IMR-90 (cell line): ENCODE measurements around the gene NEK5. TPM values are rescaled to one million over a fixed set of nuclear protein-coding genes. Genes with fewer than 3 reads are reported as not detected.

ENCODE experiments used
- ATAC-seq: fragments of 200-7000 bp; cut with Tn5 transposase; 2 replicates; pipeline ENCODE4 v1.9.1; 2020; ENCODE audit warnings: low read depth, mild to moderate bottlenecking, moderate library complexity
- BruUV-seq: library from RNA; stranded (reverse); fragments of 400-500 nt; replicated peaks from 2 replicates; lab custom pipeline; 2021; lab: Mats Ljungman, UMichigan
- CTCF ChIA-PET: fragments of 300-600 bp; formaldehyde crosslinking; extraction: SDS; loops from one replicate; lab custom pipeline; 2021; ENCODE audit warnings: antibody characterized with exemption; lab: Yijun Ruan, JAX
- POLR2A ChIA-PET: fragments of 300-600 bp; sonication (Branson Sonifier 250); formaldehyde crosslinking; loops from one replicate; lab custom pipeline; 2022; ENCODE audit warnings: antibody characterized with exemption; ENCODE audit not compliant: unreplicated experiment; lab: Charles Lee
- DNase-seq: peaks from one replicate; pipeline ENCODE4 v3.0.0; 2013
- H2AFZ ChIP-seq: replicated peaks from 2 replicates; pipeline ENCODE3; 2013; ENCODE audit warnings: low read length, mild to moderate bottlenecking; ENCODE audit not compliant: poor library complexity
- H2AK5ac ChIP-seq: 2 replicates; pipeline ENCODE4 v1.6.1; 2013; ENCODE audit warnings: low read depth, low read length, inconsistent platforms
- H2AK9ac ChIP-seq: replicated peaks from 2 replicates; pipeline ENCODE3; 2013; ENCODE audit warnings: mild to moderate bottlenecking, low read depth, low read length, moderate library complexity; ENCODE audit not compliant: poor library complexity
- H2BK120ac ChIP-seq: 2 replicates; pipeline ENCODE4 v1.6.1; 2013; ENCODE audit warnings: low read depth, low read length, inconsistent platforms
- H2BK15ac ChIP-seq: 3 replicates; pipeline ENCODE4 v1.6.1; 2013; ENCODE audit warnings: low read depth, low read length, inconsistent platforms
- H2BK20ac ChIP-seq: 2 replicates; pipeline ENCODE4 v1.6.1; 2013; ENCODE audit warnings: low read depth, mild to moderate bottlenecking, inconsistent platforms, low read length, moderate library complexity
- H2BK5ac ChIP-seq: 2 replicates; pipeline ENCODE4 v1.6.1; 2013; ENCODE audit warnings: mild to moderate bottlenecking, low read depth, low read length, inconsistent platforms; ENCODE audit not compliant: poor library complexity, severe bottlenecking
- H3K14ac ChIP-seq: replicated peaks from 2 replicates; pipeline ENCODE4 v1.6.1; 2013; ENCODE audit warnings: low read depth, low read length, inconsistent platforms
- H3K18ac ChIP-seq: 2 replicates; pipeline ENCODE4 v1.6.1; 2013; ENCODE audit warnings: low read depth, low read length, control low read depth
- H3K23ac ChIP-seq: 2 replicates; pipeline ENCODE4 v1.6.1; 2013; ENCODE audit warnings: low read depth, low read length, inconsistent platforms
- H3K27ac ChIP-seq: 2 replicates; pipeline ENCODE4 v1.5.1; 2013; ENCODE audit warnings: mild to moderate bottlenecking, control low read depth, low read length; ENCODE audit not compliant: insufficient read depth
- H3K27me3 ChIP-seq: 2 replicates; pipeline ENCODE4 v1.6.1; 2013; ENCODE audit warnings: low read length; ENCODE audit not compliant: control insufficient read depth, insufficient read depth
- H3K36me3 ChIP-seq: 2 replicates; pipeline ENCODE4 v1.6.1; 2013; ENCODE audit warnings: low read length, mixed read lengths; ENCODE audit not compliant: control insufficient read depth, insufficient read depth
- H3K4ac ChIP-seq: 2 replicates; pipeline ENCODE4 v1.6.1; 2013; ENCODE audit warnings: low read depth, low read length, inconsistent platforms
- H3K4me1 ChIP-seq: 2 replicates; pipeline ENCODE4 v1.6.1; 2013; ENCODE audit warnings: low read length, mixed read lengths; ENCODE audit not compliant: control insufficient read depth, insufficient read depth
- H3K4me2 ChIP-seq: 2 replicates; pipeline ENCODE4 v1.6.1; 2013; ENCODE audit warnings: low read depth, mild to moderate bottlenecking, control low read depth, low read length, moderate library complexity
- H3K4me3 ChIP-seq: 2 replicates; pipeline ENCODE4 v1.5.1; 2013; ENCODE audit warnings: low read depth, mild to moderate bottlenecking, control low read depth, low read length, moderate library complexity; ENCODE audit not compliant: insufficient read depth
- H3K56ac ChIP-seq: 2 replicates; pipeline ENCODE4 v1.6.1; 2013; ENCODE audit warnings: low read length, inconsistent platforms; ENCODE audit not compliant: insufficient read depth; ENCODE audit errors: extremely low read depth
- H3K79me1 ChIP-seq, 2 experiments: 2 replicates each; pipeline ENCODE4 v1.6.1; 2013; ENCODE audit warnings: low read length in 2 of 2, inconsistent platforms in 1 of 2, low read depth in 1 of 2
- H3K9ac ChIP-seq: 2 replicates; pipeline ENCODE4 v1.6.1; 2013; ENCODE audit warnings: low read depth, low read length, control low read depth
- H3K9me1 ChIP-seq: 2 replicates; pipeline ENCODE4 v1.6.1; 2013; ENCODE audit warnings: low read length, inconsistent platforms; ENCODE audit not compliant: insufficient read depth
- H3K9me3 ChIP-seq: 2 replicates; pipeline ENCODE4 v1.6.1; 2013; ENCODE audit warnings: low read length; ENCODE audit not compliant: control insufficient read depth, insufficient read depth
- H4K20me1 ChIP-seq: 2 replicates; pipeline ENCODE4 v1.6.1; 2013; ENCODE audit warnings: low read length, inconsistent platforms; ENCODE audit not compliant: insufficient read depth
- H4K5ac ChIP-seq: 2 replicates; pipeline ENCODE4 v1.6.1; 2013; ENCODE audit warnings: mild to moderate bottlenecking, low read depth, low read length, control low read depth
- H4K8ac ChIP-seq, 2 experiments: 2 replicates each; pipeline ENCODE4 v1.6.1; 2013; ENCODE audit warnings: low read depth in 2 of 2, low read length in 2 of 2, control low read depth in 1 of 2, inconsistent platforms in 1 of 2
- H4K91ac ChIP-seq: 2 replicates; pipeline ENCODE4 v1.6.1; 2013; ENCODE audit warnings: low read depth, low read length, inconsistent platforms; ENCODE audit not compliant: insufficient read depth
- BHLHE40 ChIP-seq: fragments of 150-350 bp; IDR thresholded peaks from 2 replicates; pipeline ENCODE4 v1.6.1; 2016; ENCODE audit warnings: mild to moderate bottlenecking, low read depth, low read length
- CEBPB ChIP-seq: IDR thresholded peaks from 2 replicates; pipeline ENCODE4 v1.6.1; 2012; ENCODE audit warnings: low read depth, low read length, improper control_type of control experiment
- CHD1 ChIP-seq: IDR thresholded peaks from 2 replicates; pipeline ENCODE4 v1.6.1; 2012; ENCODE audit warnings: low read depth, low read length, improper control_type of control experiment
- CTCF ChIP-seq: conservative IDR thresholded peaks from 2 replicates; pipeline ENCODE4 v1.5.1; 2012; ENCODE audit warnings: mild to moderate bottlenecking, low read depth, low read length, improper control_type of control experiment
- ELK1 ChIP-seq: fragments of 150-350 bp; IDR thresholded peaks from 2 replicates; pipeline ENCODE4 v1.6.1; 2016; ENCODE audit warnings: low read depth, mild to moderate bottlenecking, low read length, moderate library complexity, borderline replicate concordance
- FOS ChIP-seq: fragments of 150-350 bp; IDR thresholded peaks from 2 replicates; pipeline ENCODE4 v1.6.1; 2016; ENCODE audit warnings: low read depth, low read length
- MAFK ChIP-seq: IDR thresholded peaks from 2 replicates; pipeline ENCODE4 v1.6.1; 2012; ENCODE audit warnings: low read depth, low read length, improper control_type of control experiment
- MAZ ChIP-seq: IDR thresholded peaks from 2 replicates; pipeline ENCODE4 v1.6.1; 2012; ENCODE audit warnings: low read depth, mild to moderate bottlenecking, low read length, improper control_type of control experiment, moderate library complexity, borderline replicate concordance
- MXI1 ChIP-seq: IDR thresholded peaks from 2 replicates; pipeline ENCODE4 v1.6.1; 2012; ENCODE audit warnings: low read depth, mild to moderate bottlenecking, low read length, moderate library complexity, borderline replicate concordance
- NFE2L2 ChIP-seq: fragments of 150-350 bp; IDR thresholded peaks from 2 replicates; pipeline ENCODE4 v1.6.1; 2016; ENCODE audit warnings: low read depth, mild to moderate bottlenecking, low read length
- POLR2A ChIP-seq: IDR thresholded peaks from 2 replicates; pipeline ENCODE4 v1.6.1; 2012; ENCODE audit warnings: mild to moderate bottlenecking, low read depth, low read length
- RAD21 ChIP-seq: IDR thresholded peaks from 2 replicates; pipeline ENCODE4 v1.6.1; 2012; ENCODE audit warnings: low read length, improper control_type of control experiment
- RCOR1 ChIP-seq: IDR thresholded peaks from 2 replicates; pipeline ENCODE4 v1.6.1; 2012; ENCODE audit warnings: mild to moderate bottlenecking, low read length, improper control_type of control experiment; ENCODE audit not compliant: insufficient replicate concordance
- RFX5 ChIP-seq: IDR thresholded peaks from 2 replicates; pipeline ENCODE4 v1.8.0; 2012; ENCODE audit warnings: low read depth, mild to moderate bottlenecking, low read length, moderate library complexity
- SMC3 ChIP-seq: fragments of 150-350 bp; IDR thresholded peaks from 2 replicates; pipeline ENCODE4 v1.6.1; 2016; ENCODE audit warnings: low read depth, mild to moderate bottlenecking, antibody characterized with exemption, low read length, moderate library complexity
- USF2 ChIP-seq: fragments of 150-350 bp; IDR thresholded peaks from 2 replicates; pipeline ENCODE4 v1.6.1; 2017; ENCODE audit warnings: mild to moderate bottlenecking, antibody characterized with exemption, low read length, low read depth
- WGBS, 2 experiments: methylation state at CpG; one replicate each; pipeline versions ENCODE4 v1.1.5 to v1.1.7; 2013; ENCODE audit warnings: missing lambda C conversion rate in 2 of 2; ENCODE audit not compliant: insufficient read length in 1 of 2; ENCODE audit errors: extremely low coverage in 2 of 2; 5-methylcytosine and 5-hydroxymethylcytosine counted together
- dilution Hi-C: fragments of 300-500 bp; cut with HindIII; formaldehyde crosslinking; loops from one replicate; pipeline ENCODE4 v1.14.3; 2018; ENCODE audit warnings: low sequenced_read_pairs; ENCODE audit not compliant: unreplicated experiment
- in situ Hi-C: fragments of 300-500 bp; cut with MboI; formaldehyde crosslinking; loops from 3 replicates; pipeline ENCODE4 v1.14.3; 2019; ENCODE audit warnings: low sequenced_read_pairs, inconsistent platforms, mixed read lengths
- intact Hi-C: fragments of 100-400 bp; cut with micrococcal nuclease; formaldehyde crosslinking; loops from 2 replicates; pipeline ENCODE4 v1.10.0; 2022
- polyA plus RNA-seq, 3 experiments: library from polyadenylated mRNA; depleted of rRNA; stranded (reverse); fragments of >200 nt; gene quantifications; 2 replicates each; pipeline ENCODE4 v1.2.3, GENCODE V29; 2012; ENCODE audit warnings: low replicate concordance in 1 of 3
- total RNA-seq: library from RNA; depleted of rRNA; stranded (reverse); fragments of >200 nt; gene quantifications from 2 replicates; pipeline ENCODE4 v1.2.3, GENCODE V29; 2012

The NEK5 gene
- total and polyA plus RNA-seq, 2 of the 4 experiments (the other 2 are of a cell fraction), result not detected

DNA sequence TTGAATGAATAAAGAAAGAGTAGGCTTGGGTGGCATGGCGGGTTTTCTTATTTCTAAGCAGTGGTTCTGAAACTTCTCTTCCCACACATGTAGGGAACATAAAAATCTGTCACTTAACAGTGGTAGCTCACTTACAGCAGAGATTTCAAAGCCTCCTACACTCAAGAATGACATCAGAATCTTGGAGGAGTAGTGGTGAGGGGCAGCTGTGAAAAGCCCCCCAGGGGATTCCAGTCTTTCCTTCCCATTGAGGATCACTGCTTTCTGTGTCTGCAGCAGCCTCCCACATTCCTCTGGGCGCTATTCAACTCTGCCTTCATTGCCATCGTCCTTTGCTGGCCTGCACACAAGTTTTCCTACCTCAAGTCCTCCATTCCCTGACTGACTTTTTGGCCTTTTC, 8.6 kb upstream of the NEK5 start:
- H3K56ac ChIP-seq, result no peak overlapping the region
- H3K9ac ChIP-seq, result no peak overlapping the region
- no peaks in the 10 kb centered on the region for H3K9me3 ChIP-seq
- no peak overlapping the region for H2BK15ac ChIP-seq
- H4K8ac ChIP-seq, result no peak overlapping the region
- H2AK9ac ChIP-seq, result no peak overlapping the region
- ChIA-PET CTCF (no interaction called here), POLR2A (no interaction called here)
- H2AK5ac ChIP-seq, result no peak overlapping the region
- ATAC-seq, result no peak
- no TSS peak for BruUV-seq
- no peak overlapping the region for H2BK5ac ChIP-seq
- H2BK20ac ChIP-seq, result no peak overlapping the region
- no peak overlapping the region for H3K4ac ChIP-seq
- H3K14ac ChIP-seq, result no peak overlapping the region
- 74% methylated on average over 2 of the region's 3 CpGs; no CpG with 5 or more reads in 1 of the 2 experiments for WGBS, 2 experiments
- H3K4me3 ChIP-seq, result no peak overlapping the region
- no peak overlapping the region for H3K4me2 ChIP-seq
- dilution Hi-C loops, result no loop called here
- H3K18ac ChIP-seq, result no peak overlapping the region
- no peak overlapping the region for H3K27ac ChIP-seq
- no peaks in the 10 kb centered on the region for H3K27me3 ChIP-seq
- in situ Hi-C loops, result loop anchor here (25.0 kb wide), 1 partner anchor 725 kb away; no protein-coding TSS in a partner anchor
- H4K5ac ChIP-seq, result no peak overlapping the region
- no peaks in the 10 kb centered on the region for H4K20me1 ChIP-seq
- no peak overlapping the region for H2AFZ ChIP-seq
- DNase-seq, result no peak
- intact Hi-C loops, result no loop called here
- H4K91ac ChIP-seq, result no peak overlapping the region
- no peaks in the 10 kb centered on the region for H3K79me1 ChIP-seq
- no peak overlapping the region for H2BK120ac ChIP-seq
- H3K23ac ChIP-seq, result no peak overlapping the region
- no peaks in the 10 kb centered on the region for H3K4me1 ChIP-seq
- H3K9me1 ChIP-seq, result no peaks in the 10 kb centered on the region
- peaks cover 13% of the 10 kb centered on the region; the same call in 1 of the 2 replicates for H3K36me3 ChIP-seq
- no peak for TF ChIP-seq RCOR1
- TF ChIP-seq BHLHE40, result no peak
- TF ChIP-seq ELK1, result no peak
- no peak for TF ChIP-seq FOS
- no peak for TF ChIP-seq USF2
- TF ChIP-seq SMC3, result no peak
- TF ChIP-seq NFE2L2, result no peak
- TF ChIP-seq POLR2A, result no peak
- TF ChIP-seq MAFK, result no peak
- TF ChIP-seq MAZ, result no peak
- TF ChIP-seq CTCF, result no peak
- TF ChIP-seq RFX5, result no peak
- TF ChIP-seq RAD21, result no peak
- TF ChIP-seq CHD1, result no peak
- TF ChIP-seq CEBPB, result no peak
- TF ChIP-seq MXI1, result no peak
